ENCODE measurements around the gene PPP2R2B.

DNA sequence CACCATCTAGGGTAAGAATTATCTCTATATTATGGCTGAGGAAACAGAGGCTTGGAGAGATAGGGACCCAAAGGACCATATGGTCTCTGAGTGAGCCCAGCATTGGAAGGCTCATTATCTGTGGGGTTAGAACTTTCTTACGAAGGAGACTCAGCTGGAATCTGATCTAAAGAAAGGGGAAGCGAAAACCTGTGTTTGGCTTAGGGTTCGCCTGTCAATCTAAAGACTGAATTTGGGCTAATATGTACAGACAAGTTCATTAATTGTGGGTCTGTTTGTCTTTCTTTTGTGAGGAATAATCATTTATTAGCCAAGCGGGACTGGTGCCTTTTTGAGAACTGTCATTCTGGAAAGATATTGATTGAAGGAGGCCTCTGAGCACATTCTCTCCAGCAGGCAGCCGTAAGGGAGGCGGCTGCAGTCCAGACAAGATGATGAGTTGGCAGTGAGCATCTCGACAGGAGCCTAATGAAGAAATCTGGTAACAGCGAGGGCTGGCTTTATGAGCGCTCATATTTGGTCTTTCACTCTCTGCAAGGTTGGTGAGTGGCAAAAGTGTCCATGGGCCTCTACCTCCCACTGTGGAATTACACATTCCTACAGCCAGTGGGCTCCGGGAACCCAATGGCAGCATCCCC is 258.4 kb downstream of the PPP2R2B start:
- TF ChIP-seq CTCF (conservative IDR thresholded peaks at IDR 0.05; ENCODE audit: low read depth, low read length) (no peak), EZH2 (IDR thresholded peaks at IDR 0.05; ENCODE audit: borderline replicate concordance, low read depth, low read length, poor library complexity, severe bottlenecking) (no peak)
